ENCODE results near the gene TEK.

Gene TEK

DNA sequence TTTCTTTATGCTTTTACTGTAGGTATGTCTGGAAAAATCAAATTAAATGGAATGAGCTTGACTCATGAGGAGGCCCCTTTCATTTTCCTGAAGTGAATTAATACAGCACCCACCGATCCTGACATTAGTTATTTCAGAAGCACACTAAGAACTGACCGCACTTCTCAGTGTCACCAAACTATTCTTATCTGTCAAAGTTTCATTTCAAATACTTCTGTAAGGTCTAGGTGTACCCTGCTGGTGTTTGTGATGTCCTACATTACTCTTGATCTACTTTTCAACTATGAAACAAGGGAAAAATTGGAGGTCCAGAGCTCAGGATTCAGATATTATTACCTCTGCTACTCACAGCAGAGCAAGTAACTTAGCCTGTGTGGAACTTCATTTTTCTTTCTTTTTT lies 1.8 kb upstream of the TEK start:
- TF ChIP-seq, protein P1, sequence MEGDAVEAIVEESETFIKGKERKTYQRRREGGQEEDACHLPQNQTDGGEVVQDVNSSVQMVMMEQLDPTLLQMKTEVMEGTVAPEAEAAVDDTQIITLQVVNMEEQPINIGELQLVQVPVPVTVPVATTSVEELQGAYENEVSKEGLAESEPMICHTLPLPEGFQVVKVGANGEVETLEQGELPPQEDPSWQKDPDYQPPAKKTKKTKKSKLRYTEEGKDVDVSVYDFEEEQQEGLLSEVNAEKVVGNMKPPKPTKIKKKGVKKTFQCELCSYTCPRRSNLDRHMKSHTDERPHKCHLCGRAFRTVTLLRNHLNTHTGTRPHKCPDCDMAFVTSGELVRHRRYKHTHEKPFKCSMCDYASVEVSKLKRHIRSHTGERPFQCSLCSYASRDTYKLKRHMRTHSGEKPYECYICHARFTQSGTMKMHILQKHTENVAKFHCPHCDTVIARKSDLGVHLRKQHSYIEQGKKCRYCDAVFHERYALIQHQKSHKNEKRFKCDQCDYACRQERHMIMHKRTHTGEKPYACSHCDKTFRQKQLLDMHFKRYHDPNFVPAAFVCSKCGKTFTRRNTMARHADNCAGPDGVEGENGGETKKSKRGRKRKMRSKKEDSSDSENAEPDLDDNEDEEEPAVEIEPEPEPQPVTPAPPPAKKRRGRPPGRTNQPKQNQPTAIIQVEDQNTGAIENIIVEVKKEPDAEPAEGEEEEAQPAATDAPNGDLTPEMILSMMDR (conservative IDR thresholded peaks at IDR 0.05): no peak
- no peak for TF ChIP-seq ZFX (IDR thresholded peaks at IDR 0.05)
- no peak overlapping the region for H3K27ac ChIP-seq

DNA sequence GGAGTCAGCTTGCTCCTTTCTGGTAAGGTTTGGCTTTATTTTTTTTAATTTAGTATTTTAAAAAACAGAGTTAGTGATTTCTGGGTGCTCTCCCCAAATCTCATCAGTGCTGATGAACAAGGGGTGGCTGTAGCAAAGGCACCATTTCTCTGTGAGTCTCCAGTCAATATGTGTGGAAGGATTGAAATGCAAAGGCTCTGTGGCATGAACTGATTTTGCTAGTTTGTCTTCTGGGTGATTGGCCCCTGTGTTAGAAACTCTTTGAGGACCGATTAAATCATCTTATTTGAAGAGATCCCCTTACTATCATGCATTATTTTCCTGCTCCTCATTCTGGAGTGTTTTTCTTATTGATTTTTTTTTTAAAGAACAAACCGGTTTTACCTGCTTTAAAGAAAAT lies 596 bp downstream of the TEK start:
- TF ChIP-seq, protein P1 (conservative IDR thresholded peaks at IDR 0.05): no peak
- no peak for TF ChIP-seq ZFX (IDR thresholded peaks at IDR 0.05)
- H3K27ac ChIP-seq: no peak overlapping the region

GRCh38 chr9:27110181-27110580 lies 1.2 kb downstream of the TEK start:
- no peak for TF ChIP-seq ZFX (IDR thresholded peaks at IDR 0.05)
- TF ChIP-seq, protein P1 (conservative IDR thresholded peaks at IDR 0.05): no peak
- no peak overlapping the region for H3K27ac ChIP-seq

DNA sequence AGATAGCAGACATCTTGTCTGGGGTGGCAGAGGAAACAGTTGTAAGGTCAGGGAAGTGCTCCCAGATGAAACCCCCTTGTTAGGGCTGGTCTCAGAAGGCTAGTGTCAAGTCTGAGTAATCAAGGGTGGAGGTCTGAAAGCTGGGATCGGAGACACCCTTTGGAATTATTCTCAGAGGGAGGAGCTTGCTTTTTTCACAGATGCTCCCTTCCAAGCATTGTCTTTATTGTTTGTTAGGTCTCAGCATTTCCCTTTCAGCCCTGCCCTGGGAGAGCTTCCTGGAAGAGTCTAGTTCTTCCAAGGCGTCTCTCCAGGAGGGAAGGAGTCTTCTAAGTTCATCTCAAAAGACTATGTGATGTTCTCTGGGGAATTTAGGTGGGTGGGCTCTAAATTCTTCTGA lies 3.2 kb downstream of the TEK start:
- TF ChIP-seq, protein P1 (conservative IDR thresholded peaks at IDR 0.05): no peak
- TF ChIP-seq ZFX (IDR thresholded peaks at IDR 0.05): no peak
- H3K27ac ChIP-seq: no peak overlapping the region

- no peak overlapping the region for H3K27ac ChIP-seq
Measured at GRCh38 chr9:27117489-27118135, 8.6 kb downstream of the TEK start.

GRCh38 chr9:27118916-27119315 lies 9.9 kb downstream of the TEK start:
- no peak for TF ChIP-seq ZFX (IDR thresholded peaks at IDR 0.05)
- TF ChIP-seq, protein P1 (conservative IDR thresholded peaks at IDR 0.05): no peak
- H3K27ac ChIP-seq: no peak overlapping the region

More at GRCh38 chr9:27117489-27118135, 8.6 kb downstream of the TEK start:
- TF ChIP-seq, protein P1 (conservative IDR thresholded peaks at IDR 0.05): no peak
- TF ChIP-seq ZFX (IDR thresholded peaks at IDR 0.05): no peak

- no peak overlapping the region for H3K27ac ChIP-seq
- TF ChIP-seq ZFX (IDR thresholded peaks at IDR 0.05): no peak
- TF ChIP-seq, protein P1 (conservative IDR thresholded peaks at IDR 0.05): no peak
Measured at GRCh38 chr9:27124151-27124550, 15.1 kb downstream of the TEK start.
